OCI-LY1 (cell line): ENCODE measurements around the gene NDUFS7.

ENCODE experiments used
- EZH2 ChIP-seq: fragments of 200-600 bp; sonication (generic), shearing (Covaris generic); IDR thresholded peaks from 2 replicates; pipeline ENCODE4 v1.8.0; 2017; ENCODE audit warnings: borderline replicate concordance, mixed run types, mild to moderate bottlenecking, antibody characterized with exemption, low read length, moderate library complexity, mixed read lengths
- TF ChIP-seq, protein P1 (sequence below): fragments of 200-600 bp; sonication (generic), shearing (Covaris generic); IDR thresholded peaks from 2 replicates; pipeline ENCODE4 v1.5.1; 2017; ENCODE audit warnings: mild to moderate bottlenecking, antibody characterized with exemption, low read length, moderate library complexity, mixed read lengths

DNA sequence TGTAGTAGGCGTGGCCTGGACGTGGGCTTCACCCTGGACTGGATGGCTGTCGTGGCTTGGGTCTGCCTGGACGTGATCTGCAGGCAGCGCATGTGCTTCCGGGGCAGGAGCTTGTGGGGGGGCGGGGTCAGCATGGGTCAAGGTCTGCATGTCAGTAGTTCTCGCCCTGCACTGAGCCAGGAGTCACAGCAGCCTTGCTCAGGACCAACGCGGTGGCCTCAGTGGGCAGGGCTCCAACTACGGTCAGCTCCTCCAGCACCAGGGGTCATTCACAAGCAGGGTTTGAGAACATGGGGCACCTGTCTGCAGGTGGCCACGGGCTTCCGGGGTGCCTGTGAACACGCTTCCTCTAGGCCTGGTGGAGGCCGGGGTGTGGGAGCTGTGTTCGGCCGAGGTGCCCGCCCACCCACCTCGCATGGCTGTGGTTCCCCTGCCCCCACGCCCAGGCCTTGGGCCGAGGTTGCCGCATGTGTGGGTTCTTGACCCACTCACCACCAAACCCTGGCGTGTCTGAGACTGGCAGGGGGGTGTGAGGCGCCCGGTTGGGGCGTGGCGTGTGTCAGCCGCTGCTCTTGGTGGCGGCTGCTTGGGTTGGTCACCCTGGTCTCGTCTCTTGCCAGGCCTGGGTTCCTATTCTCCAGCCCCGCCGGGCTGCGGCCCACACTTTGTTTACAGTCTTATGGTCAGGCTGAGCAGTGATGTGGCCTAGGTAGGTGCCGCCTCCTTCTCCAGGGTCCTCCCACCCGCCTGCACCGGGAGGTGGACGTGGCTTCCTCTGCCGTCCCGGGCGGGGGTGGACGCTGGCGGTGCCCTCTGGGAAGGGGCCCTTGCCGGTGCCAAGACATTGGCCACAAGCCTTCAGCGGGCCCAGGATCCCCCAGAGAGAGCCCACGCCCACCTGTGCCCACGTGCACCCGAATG, 49.7 kb downstream of the NDUFS7 start:
- TF ChIP-seq, protein P1, sequence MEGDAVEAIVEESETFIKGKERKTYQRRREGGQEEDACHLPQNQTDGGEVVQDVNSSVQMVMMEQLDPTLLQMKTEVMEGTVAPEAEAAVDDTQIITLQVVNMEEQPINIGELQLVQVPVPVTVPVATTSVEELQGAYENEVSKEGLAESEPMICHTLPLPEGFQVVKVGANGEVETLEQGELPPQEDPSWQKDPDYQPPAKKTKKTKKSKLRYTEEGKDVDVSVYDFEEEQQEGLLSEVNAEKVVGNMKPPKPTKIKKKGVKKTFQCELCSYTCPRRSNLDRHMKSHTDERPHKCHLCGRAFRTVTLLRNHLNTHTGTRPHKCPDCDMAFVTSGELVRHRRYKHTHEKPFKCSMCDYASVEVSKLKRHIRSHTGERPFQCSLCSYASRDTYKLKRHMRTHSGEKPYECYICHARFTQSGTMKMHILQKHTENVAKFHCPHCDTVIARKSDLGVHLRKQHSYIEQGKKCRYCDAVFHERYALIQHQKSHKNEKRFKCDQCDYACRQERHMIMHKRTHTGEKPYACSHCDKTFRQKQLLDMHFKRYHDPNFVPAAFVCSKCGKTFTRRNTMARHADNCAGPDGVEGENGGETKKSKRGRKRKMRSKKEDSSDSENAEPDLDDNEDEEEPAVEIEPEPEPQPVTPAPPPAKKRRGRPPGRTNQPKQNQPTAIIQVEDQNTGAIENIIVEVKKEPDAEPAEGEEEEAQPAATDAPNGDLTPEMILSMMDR, result no peak
- TF ChIP-seq EZH2, result no peak
